Osteoblast (primary cell): Measurements from ENCODE around the gene EHD2. TPM values are rescaled to one million over a fixed set of nuclear protein-coding genes. Genes with fewer than 3 reads are reported as not detected.

ENCODE experiments used
- DNase-seq: peaks from one replicate; pipeline ENCODE4 v3.0.0; 2011; ENCODE audit warnings: low spot score, mixed read lengths; ENCODE audit not compliant: insufficient read length; ENCODE audit errors: missing footprints
- H2AFZ ChIP-seq: 2 replicates; pipeline ENCODE4 v1.6.0; 2011; ENCODE audit warnings: mild to moderate bottlenecking, low read length
- H3K27ac ChIP-seq: 2 replicates; pipeline ENCODE4 v1.5.1; 2011; ENCODE audit warnings: mild to moderate bottlenecking, low read depth, low read length, moderate library complexity
- H3K27me3 ChIP-seq: 2 replicates; pipeline ENCODE4 v1.6.0; 2012; ENCODE audit warnings: mild to moderate bottlenecking, control low read depth, inconsistent platforms, low read length, moderate library complexity; ENCODE audit not compliant: insufficient read depth
- H3K36me3 ChIP-seq: 2 replicates; pipeline ENCODE4 v1.5.1; 2011; ENCODE audit warnings: mild to moderate bottlenecking, low read length, control low read depth, moderate library complexity; ENCODE audit not compliant: insufficient read depth
- H3K4me1 ChIP-seq: 2 replicates; pipeline ENCODE4 v1.5.1; 2011; ENCODE audit warnings: mild to moderate bottlenecking, low read length, control low read depth, moderate library complexity; ENCODE audit not compliant: insufficient read depth
- H3K4me2 ChIP-seq: 2 replicates; pipeline ENCODE4 v1.6.0; 2011; ENCODE audit warnings: mild to moderate bottlenecking, low read length; ENCODE audit not compliant: insufficient read depth
- H3K4me3 ChIP-seq: fragments of 200-600 bp; sonication (generic); 3 replicates; pipeline ENCODE4 v1.5.1; 2012; ENCODE audit warnings: mild to moderate bottlenecking, low read length, inconsistent platforms; ENCODE audit not compliant: insufficient read depth
- H3K79me2 ChIP-seq: 2 replicates; pipeline ENCODE4 v1.6.0; 2012; ENCODE audit warnings: mild to moderate bottlenecking, low read length, control low read depth, inconsistent platforms; ENCODE audit not compliant: insufficient read depth
- H3K9me3 ChIP-seq: 2 replicates; pipeline ENCODE4 v1.5.1; 2011; ENCODE audit warnings: low read depth, low read length, control low read depth
- H4K20me1 ChIP-seq: 2 replicates; pipeline ENCODE4 v1.6.0; 2012; ENCODE audit warnings: mild to moderate bottlenecking, low read length, control low read depth; ENCODE audit not compliant: insufficient read depth
- CTCF ChIP-seq: IDR thresholded peaks from 2 replicates; pipeline ENCODE4 v1.5.1; 2011; ENCODE audit warnings: mild to moderate bottlenecking, low read depth, low read length, moderate library complexity; ENCODE audit errors: extremely low read depth
- total RNA-seq: library from RNA; depleted of rRNA; stranded (reverse); fragments of >200 nt; gene quantifications from 2 replicates; pipeline ENCODE4 v1.2.3, GENCODE V29; 2012

Gene EHD2
- total RNA-seq, 1 donor: 144 TPM

DNA sequence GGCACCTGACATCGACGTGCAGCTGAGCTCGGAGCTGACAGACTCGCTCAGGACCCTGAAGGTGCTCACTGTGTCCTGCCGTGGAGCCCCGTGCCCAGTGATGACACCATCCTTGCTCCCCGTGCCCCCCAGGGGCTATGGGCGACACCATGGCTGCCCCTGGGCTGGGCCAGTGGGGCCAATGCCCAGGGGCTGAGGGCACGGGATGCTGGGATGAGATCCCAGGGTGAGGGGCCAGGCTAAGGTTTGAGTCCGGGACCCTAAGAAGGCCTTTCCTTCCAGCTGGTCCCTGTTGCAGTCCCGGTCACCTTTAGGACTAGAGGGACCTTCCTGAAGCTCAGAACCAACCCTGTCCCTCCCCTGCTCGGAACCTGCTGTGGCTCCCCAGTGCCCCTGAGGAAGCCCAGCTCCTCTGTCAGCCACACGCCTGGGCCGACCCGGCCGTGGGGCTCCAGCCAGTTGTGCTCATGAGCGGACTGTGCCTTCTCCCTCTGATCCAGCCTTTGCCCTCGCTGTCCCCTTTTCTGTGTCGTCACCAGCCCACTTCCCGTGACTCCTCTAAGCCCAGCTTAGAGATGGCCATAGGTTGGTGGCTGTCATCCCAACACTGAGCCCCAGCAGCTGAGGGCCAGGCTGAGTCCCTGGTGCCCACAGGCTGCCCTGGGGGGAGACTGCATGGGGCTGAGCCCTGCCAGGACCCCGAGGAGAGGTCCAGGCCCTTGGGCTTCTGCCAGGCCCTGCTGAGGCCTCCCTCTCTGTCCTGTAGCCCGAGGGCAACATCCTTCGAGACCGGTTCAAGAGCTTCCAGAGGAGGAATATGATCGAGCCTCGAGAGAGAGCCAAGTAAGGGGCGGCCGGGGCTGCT, 42.8 kb downstream of the EHD2 start:
- TF ChIP-seq CTCF: no peak
- H3K9me3 ChIP-seq: no peaks in the 10 kb centered on the region
- H3K4me2 ChIP-seq: no peak overlapping the region
- H3K27me3 ChIP-seq: no peaks in the 10 kb centered on the region
- peak; percentile 88 for DNase-seq
- H3K4me3 ChIP-seq: no peak overlapping the region
- no peaks in the 10 kb centered on the region for H3K79me2 ChIP-seq
- no peaks in the 10 kb centered on the region for H3K4me1 ChIP-seq
- H3K27ac ChIP-seq: no peak overlapping the region
- H2AFZ ChIP-seq: no peak overlapping the region
- peaks cover 12% of the 10 kb centered on the region for H4K20me1 ChIP-seq
- H3K36me3 ChIP-seq: peaks cover 60% of the 10 kb centered on the region

- no peak overlapping the region for H2AFZ ChIP-seq
- H3K4me2 ChIP-seq: no peak overlapping the region
- no peak overlapping the region for H3K27ac ChIP-seq
- H3K79me2 ChIP-seq: no peaks in the 10 kb centered on the region
- no peaks in the 10 kb centered on the region for H3K4me1 ChIP-seq
- H3K9me3 ChIP-seq: no peaks in the 10 kb centered on the region
- DNase-seq: peak; percentile 80
- peaks cover 54% of the 10 kb centered on the region for H3K36me3 ChIP-seq
- TF ChIP-seq CTCF: no peak
- H3K4me3 ChIP-seq: no peak overlapping the region
- no peaks in the 10 kb centered on the region for H3K27me3 ChIP-seq
- H4K20me1 ChIP-seq: peaks cover 6% of the 10 kb centered on the region
Measured at GRCh38 chr19:47756627-47756929, 43.4 kb downstream of the EHD2 start.

GRCh38 chr19:47756953-47757608, 43.9 kb downstream of the EHD2 start:
- H3K36me3 ChIP-seq: peaks cover 51% of the 10 kb centered on the region
- H2AFZ ChIP-seq: no peak overlapping the region
- H3K79me2 ChIP-seq: no peaks in the 10 kb centered on the region
- peak; percentile 85 for DNase-seq
- peaks cover 6% of the 10 kb centered on the region for H4K20me1 ChIP-seq
- H3K4me2 ChIP-seq: no peak overlapping the region
- H3K9me3 ChIP-seq: no peaks in the 10 kb centered on the region
- H3K27ac ChIP-seq: no peak overlapping the region
- no peaks in the 10 kb centered on the region for H3K27me3 ChIP-seq
- no peak overlapping the region for H3K4me3 ChIP-seq
- H3K4me1 ChIP-seq: no peaks in the 10 kb centered on the region
- no peak for TF ChIP-seq CTCF

DNA sequence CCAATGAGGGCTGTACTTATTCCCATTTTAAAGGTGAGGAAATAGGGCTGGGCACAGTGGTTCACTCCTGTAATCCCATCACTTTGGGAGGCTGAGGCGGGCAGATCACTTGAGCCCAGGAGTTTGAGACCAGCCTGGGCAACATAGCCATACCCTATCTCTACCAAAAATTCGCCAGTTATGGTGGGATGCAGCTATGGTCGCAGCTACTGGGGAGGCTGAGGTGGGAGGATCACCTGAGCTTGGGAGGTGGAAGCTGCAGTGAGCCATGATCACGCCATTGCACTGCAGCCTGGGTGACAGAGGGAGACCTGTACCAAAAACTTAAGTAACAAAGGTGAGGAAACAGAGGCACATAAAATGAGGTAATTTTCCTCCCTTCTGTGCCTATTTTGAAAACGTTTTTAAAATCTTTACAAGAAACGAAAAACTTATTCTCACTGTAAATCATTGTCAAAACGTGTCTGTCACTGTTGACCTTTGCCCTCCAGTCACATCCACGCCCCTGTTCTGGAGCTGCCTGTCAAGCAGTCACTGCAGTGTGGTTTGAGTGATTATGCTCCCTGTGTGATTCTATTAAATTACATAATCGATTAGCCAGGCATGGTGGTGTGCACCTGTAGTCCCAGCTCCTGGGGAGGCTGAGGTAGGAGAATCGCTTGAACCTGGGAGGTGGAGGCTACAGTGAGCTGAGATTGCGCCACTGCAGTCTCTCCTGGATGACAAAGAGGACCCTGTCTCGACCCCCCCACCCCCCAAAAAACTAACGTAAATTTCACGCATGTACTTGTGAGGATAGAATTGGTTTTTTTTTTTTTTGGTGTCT, 44.6 kb downstream of the EHD2 start:
- H2AFZ ChIP-seq: no peak overlapping the region
- H3K4me2 ChIP-seq: no peak overlapping the region
- no peaks in the 10 kb centered on the region for H3K79me2 ChIP-seq
- peaks cover 4% of the 10 kb centered on the region for H4K20me1 ChIP-seq
- H3K27me3 ChIP-seq: no peaks in the 10 kb centered on the region
- peaks cover 44% of the 10 kb centered on the region for H3K36me3 ChIP-seq
- peak; percentile 51 for DNase-seq
- no peak overlapping the region for H3K27ac ChIP-seq
- TF ChIP-seq CTCF: no peak
- H3K9me3 ChIP-seq: no peaks in the 10 kb centered on the region
- H3K4me1 ChIP-seq: no peaks in the 10 kb centered on the region
- H3K4me3 ChIP-seq: no peak overlapping the region
